IMR-90 (cell line): ENCODE measurements around the gene CD68. TPM values are rescaled to one million over a fixed set of nuclear protein-coding genes. Genes with fewer than 3 reads are reported as not detected.

Experiments
- CEBPB ChIP-seq: IDR thresholded peaks from 2 replicates; pipeline ENCODE4 v1.6.1; 2012; ENCODE audit warnings: low read depth, low read length, improper control_type of control experiment
- CHD1 ChIP-seq: IDR thresholded peaks from 2 replicates; pipeline ENCODE4 v1.6.1; 2012; ENCODE audit warnings: low read depth, low read length, improper control_type of control experiment
- polyA plus RNA-seq, 3 experiments: library from polyadenylated mRNA; depleted of rRNA; stranded (reverse); fragments of >200 nt; gene quantifications; 2 replicates each; pipeline ENCODE4 v1.2.3, GENCODE V29; 2012; ENCODE audit warnings: low replicate concordance in 1 of 3
- total RNA-seq: library from RNA; depleted of rRNA; stranded (reverse); fragments of >200 nt; gene quantifications from 2 replicates; pipeline ENCODE4 v1.2.3, GENCODE V29; 2012
- TF ChIP-seq, protein P1 (sequence below): fragments of 150-350 bp; IDR thresholded peaks from 2 replicates; pipeline ENCODE4 v1.6.1; 2016; ENCODE audit warnings: low read depth, mild to moderate bottlenecking, low read length, moderate library complexity, borderline replicate concordance

The CD68 gene
- total and polyA plus RNA-seq, 2 of the 4 experiments (the other 2 are of a cell fraction) = 16.0 to 43.1 TPM

- TF ChIP-seq, protein P1, sequence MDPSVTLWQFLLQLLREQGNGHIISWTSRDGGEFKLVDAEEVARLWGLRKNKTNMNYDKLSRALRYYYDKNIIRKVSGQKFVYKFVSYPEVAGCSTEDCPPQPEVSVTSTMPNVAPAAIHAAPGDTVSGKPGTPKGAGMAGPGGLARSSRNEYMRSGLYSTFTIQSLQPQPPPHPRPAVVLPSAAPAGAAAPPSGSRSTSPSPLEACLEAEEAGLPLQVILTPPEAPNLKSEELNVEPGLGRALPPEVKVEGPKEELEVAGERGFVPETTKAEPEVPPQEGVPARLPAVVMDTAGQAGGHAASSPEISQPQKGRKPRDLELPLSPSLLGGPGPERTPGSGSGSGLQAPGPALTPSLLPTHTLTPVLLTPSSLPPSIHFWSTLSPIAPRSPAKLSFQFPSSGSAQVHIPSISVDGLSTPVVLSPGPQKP = no peak
- TF ChIP-seq CEBPB (no peak), CHD1 (peak; percentile 65; the same call in 1 of the 2 replicates)
These were observed 6.7 kb upstream of the CD68 start (continued) for GRCh38 chr17:7572588-7573323.
